GM21825 (cell line): ENCODE data around the gene PHOX2A.

Experiments used
- ATAC-seq: cut with Tn5 transposase; IDR thresholded peaks from one replicate; pipeline ENCODE4 v1.9.1; 2021; ENCODE audit warnings: mild to moderate bottlenecking, moderate library complexity; ENCODE audit not compliant: unreplicated experiment

PHOX2A gene

DNA sequence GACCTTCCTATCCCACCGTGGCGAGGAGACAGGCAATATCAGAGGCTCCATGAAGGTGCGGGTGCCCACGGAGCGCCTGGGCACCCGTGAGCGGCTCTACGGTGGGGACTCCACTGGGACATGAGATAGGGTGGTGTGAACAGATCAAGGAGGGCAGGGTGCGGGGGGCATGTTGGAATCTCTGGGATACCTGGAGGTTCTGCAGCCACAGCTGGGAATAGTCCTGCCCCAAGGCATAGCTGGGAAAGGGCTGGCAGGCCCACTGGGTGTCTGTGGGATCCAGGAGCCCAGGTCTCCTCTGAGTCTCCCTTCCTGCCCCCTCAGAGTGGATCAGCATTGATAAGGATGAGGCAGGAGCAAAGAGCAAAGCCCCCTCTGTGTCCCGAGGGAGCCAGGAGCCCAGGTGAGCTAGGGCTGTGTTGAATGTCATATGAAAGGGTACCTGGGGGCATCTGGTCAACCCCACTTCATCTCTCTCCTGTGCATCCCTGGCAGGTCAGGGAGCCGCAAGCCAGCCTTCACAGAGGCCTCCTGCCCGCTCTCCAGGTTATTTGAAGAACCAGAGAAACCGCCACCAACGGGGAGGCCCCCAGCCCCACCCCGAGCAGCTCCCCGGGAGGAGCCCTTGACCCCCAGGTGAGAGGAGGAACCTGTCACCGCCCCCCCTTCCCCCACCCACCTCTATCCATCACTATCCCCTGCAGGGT, 8.5 kb downstream of the PHOX2A start:
- ATAC-seq: no peak

DNA sequence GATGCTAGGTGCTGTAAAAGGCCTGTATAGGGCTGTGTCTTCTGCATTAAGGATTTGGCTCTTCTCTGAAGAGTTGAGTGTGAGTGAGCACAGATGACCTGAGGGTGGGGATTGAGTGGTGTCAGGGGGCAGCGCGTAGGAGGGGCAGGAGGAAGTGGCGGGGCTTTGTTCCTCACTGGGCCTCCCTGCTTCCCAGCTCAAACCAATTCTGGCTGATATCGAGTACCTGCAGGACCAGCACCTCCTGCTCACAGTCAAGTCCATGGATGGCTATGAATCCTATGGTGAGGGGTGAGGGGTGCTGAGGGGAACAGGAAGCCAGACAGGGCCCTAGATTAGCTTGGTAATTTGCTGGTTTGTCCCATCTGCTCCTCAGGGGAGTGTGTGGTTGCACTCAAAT, 9.1 kb downstream of the PHOX2A start:
- no peak for ATAC-seq

- ATAC-seq: no peak
These were observed 9.5 kb downstream of the PHOX2A start for GRCh38 chr11:72234514-72234830.

GRCh38 chr11:72233773-72234513, 10.0 kb downstream of the PHOX2A start:
- no peak for ATAC-seq

DNA sequence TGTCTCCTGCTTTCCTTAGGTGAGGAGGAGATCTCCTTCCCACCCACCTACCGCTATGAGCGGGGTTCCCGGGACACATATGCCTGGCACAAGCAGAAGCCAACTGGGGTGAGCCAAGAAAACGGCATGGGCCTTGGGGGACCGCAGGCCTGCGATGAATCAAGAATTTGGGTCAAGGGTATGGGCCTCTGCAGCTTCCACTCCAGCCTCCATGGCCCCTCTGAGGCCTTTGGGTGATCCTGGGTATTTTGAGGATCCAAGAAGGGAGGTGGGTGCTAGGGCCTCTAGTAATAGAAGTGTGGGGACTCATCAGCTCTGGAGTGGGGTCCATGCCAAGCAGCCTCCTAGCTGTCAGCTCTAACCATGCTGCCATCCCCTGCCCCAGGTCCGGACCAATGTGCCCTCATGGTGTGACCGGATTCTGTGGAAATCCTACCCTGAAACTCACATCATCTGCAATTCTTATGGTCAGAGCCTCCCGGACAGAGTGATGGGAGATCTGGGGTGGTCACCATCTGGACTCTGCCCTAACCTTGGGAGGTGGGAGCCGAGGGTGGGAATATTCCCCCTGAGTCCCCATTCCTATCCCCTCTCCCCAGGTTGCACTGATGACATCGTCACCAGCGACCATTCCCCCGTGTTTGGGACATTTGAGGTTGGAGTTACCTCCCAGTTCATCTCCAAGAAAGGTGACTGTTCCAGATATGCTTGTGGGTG, 10.8 kb downstream of the PHOX2A start:
- ATAC-seq: no peak

DNA sequence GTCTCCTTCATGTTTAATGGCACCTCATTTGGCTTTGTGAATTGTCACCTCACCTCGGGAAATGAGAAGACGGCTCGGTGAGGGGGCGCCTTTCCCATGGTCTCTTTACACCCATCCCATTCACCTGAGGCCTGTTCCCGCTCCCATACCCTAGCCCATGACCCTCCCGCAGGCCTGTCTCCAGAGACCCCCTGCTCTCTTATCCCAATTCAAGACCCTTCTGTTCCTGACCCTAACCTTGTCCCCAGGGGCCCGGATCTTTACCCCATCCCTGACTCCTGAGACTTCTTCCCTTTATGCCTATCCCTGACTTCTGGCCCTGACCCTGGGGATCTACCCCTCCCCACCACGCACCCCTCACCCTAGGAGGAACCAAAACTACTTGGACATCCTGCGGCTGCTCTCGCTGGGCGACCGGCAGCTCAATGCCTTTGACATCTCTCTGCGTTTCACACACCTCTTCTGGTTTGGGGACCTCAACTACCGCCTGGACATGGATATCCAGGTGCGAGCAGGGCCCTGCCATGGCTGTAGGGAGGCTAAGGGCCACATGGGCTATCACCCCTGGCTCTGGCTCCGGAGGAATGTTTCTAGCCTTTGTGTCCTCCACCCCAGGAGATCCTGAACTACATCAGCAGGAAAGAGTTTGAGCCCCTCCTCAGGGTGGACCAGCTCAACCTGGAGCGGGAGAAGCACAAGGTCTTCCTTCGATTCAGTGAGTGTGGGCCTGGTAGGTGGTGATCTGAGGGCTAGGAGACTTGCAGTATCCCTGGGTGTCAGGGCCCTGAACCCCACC, 11.5 kb downstream of the PHOX2A start:
- no peak for ATAC-seq

- no peak for ATAC-seq
These were observed 12.3 kb downstream of the PHOX2A start for GRCh38 chr11:72231396-72232259.

GRCh38 chr11:72230764-72231365, 13.1 kb downstream of the PHOX2A start:
- ATAC-seq: no peak

DNA sequence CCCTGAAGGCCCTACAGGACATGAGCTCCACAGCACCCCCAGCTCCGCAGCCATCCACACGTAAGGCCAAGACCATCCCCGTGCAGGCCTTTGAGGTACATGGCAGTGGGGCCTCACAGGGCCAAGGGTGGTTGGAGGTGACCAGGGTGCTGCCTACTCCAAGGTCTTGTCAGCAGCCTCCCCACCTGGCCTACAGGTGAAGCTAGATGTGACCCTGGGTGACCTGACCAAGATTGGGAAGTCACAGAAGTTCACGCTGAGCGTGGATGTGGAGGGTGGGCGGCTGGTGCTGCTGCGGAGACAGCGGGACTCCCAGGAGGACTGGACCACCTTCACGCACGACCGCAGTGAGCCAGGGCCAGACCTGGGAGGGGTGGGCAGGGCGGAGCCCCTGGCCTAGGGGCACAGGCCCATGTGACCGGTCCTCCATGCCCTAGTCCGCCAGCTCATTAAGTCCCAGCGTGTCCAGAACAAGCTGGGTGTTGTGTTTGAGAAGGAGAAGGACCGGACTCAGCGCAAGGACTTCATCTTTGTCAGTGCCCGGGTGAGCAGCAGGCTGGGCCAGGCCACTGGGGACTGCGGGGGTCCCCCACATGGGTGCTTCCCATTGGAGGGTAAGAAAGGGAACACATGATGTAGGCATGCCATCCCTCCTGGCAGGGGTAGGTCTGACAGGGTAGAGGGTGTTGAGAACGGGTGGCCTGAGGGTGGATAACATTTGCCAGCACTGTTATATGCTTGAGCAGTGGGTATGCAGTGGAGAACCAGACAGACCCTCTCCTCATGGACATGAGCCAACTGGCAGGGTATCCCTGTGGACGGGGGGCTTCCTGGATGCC, 13.8 kb downstream of the PHOX2A start:
- ATAC-seq: no peak

- ATAC-seq: no peak
These were observed 14.5 kb downstream of the PHOX2A start for GRCh38 chr11:72229336-72229924.

GRCh38 chr11:72228844-72229231, 15.1 kb downstream of the PHOX2A start:
- no peak for ATAC-seq

DNA sequence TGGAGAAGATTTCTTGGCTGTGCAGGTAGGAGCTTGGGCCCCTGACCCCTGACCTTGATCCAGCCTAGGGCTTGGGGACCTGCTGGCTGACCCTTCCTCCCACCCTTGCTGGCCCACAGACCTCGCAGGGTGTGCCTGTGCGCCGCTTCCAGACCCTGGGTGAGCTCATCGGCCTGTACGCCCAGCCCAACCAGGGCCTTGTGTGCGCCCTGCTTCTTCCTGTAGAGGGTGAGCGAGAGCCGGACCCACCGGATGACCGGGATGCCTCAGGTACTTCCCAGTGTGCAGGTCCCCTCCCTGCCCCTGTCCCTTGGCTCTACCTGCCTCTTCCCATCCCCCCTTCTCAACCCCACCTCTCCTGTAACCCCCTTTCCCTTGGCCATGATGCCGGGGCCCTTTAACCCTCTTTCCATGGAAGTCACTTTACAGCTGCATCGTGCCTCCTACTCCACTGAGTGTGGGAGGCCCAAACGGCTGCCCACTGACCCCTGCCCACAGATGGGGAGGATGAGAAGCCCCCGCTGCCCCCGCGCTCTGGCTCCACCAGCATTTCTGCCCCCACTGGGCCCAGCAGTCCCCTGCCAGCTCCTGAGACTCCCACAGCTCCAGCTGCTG, 15.6 kb downstream of the PHOX2A start:
- no peak for ATAC-seq

DNA sequence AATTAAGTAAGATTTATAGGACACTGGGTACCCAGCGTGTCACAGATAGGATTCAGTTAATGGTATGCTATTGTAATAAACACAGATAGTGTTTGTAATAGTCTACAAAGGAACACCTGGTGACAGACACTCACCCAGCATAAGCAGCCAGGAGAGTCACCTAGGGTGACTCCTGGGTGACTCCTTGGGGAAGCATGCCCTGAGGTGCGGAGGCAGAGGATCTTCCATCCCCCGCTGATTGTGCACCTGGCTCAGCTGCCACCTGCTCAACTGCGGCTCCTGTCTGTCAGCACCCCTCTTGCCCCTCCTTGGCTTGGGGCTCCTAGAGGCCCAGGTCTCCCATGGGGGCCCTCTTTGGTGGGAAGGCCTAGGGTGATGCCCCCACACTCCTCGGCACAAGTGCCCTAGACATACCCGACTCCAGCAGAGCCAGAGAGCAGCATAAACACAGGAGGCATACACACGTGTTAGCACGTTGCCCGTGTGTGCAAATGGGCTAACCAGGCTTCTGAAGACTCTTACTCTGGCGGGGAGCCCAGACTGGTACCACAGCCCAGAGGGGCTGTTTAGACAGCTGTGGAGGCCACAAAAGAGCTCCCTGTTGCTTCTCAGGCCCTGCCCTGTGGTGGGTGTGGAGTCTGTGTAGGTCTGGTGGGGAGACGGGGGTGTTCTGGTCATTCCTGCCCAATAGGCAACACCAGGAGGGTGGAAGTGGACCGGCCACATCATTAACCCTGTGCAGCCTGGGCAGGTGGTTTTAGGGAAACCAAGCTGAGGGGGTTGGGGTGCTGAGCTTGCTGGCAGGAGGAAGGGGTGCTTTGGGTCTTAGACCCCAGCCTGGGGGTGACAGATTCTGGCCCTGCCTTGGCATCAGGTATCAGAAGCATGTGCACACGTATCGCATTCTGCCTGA, 16.4 kb downstream of the PHOX2A start:
- ATAC-seq: no peak

GRCh38 chr11:72226701-72227100, 17.3 kb downstream of the PHOX2A start:
- no peak for ATAC-seq

DNA sequence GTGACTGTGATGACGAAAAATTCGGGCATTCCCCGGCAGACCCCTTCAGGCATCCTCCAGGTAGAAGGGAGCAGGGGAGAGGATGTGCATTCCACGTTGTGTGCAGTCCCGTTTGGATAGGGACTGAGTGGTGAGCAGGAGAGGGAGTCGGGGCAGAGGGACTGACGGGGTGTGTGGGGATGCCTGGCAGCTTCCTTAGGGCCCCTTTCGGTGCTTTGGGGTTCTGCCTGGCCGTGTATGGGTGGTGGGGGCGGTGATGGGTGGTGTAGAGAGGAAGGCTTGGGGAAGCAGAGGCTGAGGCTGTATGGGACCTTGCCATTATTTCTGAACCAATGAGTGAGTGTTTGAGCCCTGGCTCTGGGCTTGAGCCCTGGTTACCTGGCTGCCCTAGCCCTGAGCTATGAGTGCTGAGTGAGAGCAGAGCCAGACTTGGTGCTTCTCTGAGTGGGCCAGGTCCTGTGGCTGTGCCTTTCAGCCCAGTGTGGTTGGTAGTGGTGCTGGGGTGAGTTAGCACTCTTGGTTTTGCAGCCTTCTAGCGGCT, 18.5 kb downstream of the PHOX2A start:
- no peak for ATAC-seq

DNA sequence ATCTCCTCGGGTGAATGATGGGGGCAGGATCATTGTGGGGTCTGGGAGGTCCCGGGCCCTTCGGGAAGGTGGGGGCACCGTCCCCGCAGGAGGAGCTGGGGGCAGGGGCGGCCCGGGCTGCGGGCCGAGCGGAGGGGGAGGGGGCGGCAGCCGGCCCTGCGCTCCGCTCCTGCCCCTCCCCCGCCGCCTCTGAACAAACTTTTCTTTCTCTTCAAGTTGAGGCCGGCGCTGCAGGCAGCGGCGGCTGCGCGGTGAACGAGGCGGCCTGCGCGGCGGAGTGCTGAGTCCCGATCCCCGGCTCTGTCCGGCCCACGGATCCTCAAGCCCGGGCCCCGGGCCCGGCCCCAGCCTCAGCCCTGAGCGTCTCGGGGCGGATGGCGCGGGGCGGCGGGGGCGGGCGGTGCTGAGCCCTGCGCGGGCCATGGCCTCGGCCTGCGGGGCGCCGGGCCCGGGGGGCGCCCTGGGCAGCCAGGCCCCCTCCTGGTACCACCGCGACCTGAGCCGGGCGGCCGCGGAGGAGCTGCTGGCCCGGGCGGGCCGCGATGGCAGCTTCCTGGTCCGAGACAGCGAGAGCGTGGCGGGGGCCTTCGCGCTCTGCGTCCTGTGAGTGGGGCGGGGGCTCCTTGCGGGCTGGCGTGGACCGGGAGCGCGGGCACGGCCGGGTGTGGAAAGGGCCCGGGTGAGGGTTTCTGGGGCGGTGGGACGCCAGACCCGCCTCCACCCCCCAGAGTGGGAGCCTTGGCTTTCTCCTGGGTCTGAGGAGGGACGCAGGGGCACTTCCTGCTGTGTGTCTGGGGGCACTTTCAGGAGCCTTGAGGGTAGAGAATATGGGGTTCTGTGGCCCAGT, 19.2 kb downstream of the PHOX2A start, which contains the start of gene INPPL1:
Gene INPPL1 (plus strand): TSS at position 204 of the 847 bp plus-strand sequence. CDS start 218 bp downstream, at position 422.
- ATAC-seq: no peak
